Amniotic stem cell (primary cell): Measurements from ENCODE around the gene CYS1.
"Not testable (repeated sequence)": the region's sequence is repeated elsewhere in the genome, so short reads cannot be mapped to it uniquely, and the experiment has no call there.

Experiments
- DNase-seq: peaks from one replicate; lab custom pipeline; 2025; lab: John Stamatoyannopoulos, UW

Gene CYS1

GRCh38 chr2:10091889-10092244 lies 11.7 kb upstream of the CYS1 start:
- not testable (repeated sequence) for DNase-seq

GRCh38 chr2:10091182-10091888 lies 11.1 kb upstream of the CYS1 start:
- DNase-seq, result no peak

GRCh38 chr2:10089565-10090190 lies 9.5 kb upstream of the CYS1 start:
- no peak for DNase-seq

- DNase-seq, result no peak
Measured at GRCh38 chr2:10087360-10087759, 7.1 kb upstream of the CYS1 start.

- no peak for DNase-seq
Measured at GRCh38 chr2:10086950-10087349, 6.7 kb upstream of the CYS1 start.

- no peak for DNase-seq
Measured at GRCh38 chr2:10085668-10086059, 5.5 kb upstream of the CYS1 start.

- DNase-seq, result no peak
Measured at GRCh38 chr2:10085043-10085667, 4.9 kb upstream of the CYS1 start.

GRCh38 chr2:10084223-10084865 lies 4.1 kb upstream of the CYS1 start:
- no peak for DNase-seq

- no peak for DNase-seq
Measured at GRCh38 chr2:10083692-10084211, 3.5 kb upstream of the CYS1 start.

- no peak for DNase-seq
Measured at GRCh38 chr2:10083046-10083445, 2.8 kb upstream of the CYS1 start.

- no peak for DNase-seq
Measured at GRCh38 chr2:10080536-10081304, 509 bp upstream of the CYS1 start.

GRCh38 chr2:10079266-10079869 lies 843 bp downstream of the CYS1 start:
- peak; percentile 35 for DNase-seq

GRCh38 chr2:10078704-10079265 lies 1.4 kb downstream of the CYS1 start:
- DNase-seq, result no peak

- no peak for DNase-seq
Measured at GRCh38 chr2:10078001-10078400, 2.2 kb downstream of the CYS1 start.

- no peak for DNase-seq
Measured at GRCh38 chr2:10076988-10077527, 3.2 kb downstream of the CYS1 start.

GRCh38 chr2:10076511-10076910 lies 3.7 kb downstream of the CYS1 start:
- no peak for DNase-seq

GRCh38 chr2:10075571-10076209 lies 4.5 kb downstream of the CYS1 start:
- DNase-seq, result no peak

- DNase-seq, result no peak
Measured at GRCh38 chr2:10075101-10075500, 5.1 kb downstream of the CYS1 start.

- DNase-seq, result no peak
Measured at GRCh38 chr2:10073706-10074105, 6.5 kb downstream of the CYS1 start.
